IMR-90 (cell line): Measurements from ENCODE around the gene BICD1.

ENCODE experiments used
- BHLHE40 ChIP-seq: fragments of 150-350 bp; IDR thresholded peaks from 2 replicates; pipeline ENCODE4 v1.6.1; 2016; ENCODE audit warnings: mild to moderate bottlenecking, low read depth, low read length
- CEBPB ChIP-seq: IDR thresholded peaks from 2 replicates; pipeline ENCODE4 v1.6.1; 2012; ENCODE audit warnings: low read depth, low read length, improper control_type of control experiment
- FOS ChIP-seq: fragments of 150-350 bp; IDR thresholded peaks from 2 replicates; pipeline ENCODE4 v1.6.1; 2016; ENCODE audit warnings: low read depth, low read length
- MAZ ChIP-seq: IDR thresholded peaks from 2 replicates; pipeline ENCODE4 v1.6.1; 2012; ENCODE audit warnings: low read depth, mild to moderate bottlenecking, low read length, improper control_type of control experiment, moderate library complexity, borderline replicate concordance
- NFE2L2 ChIP-seq: fragments of 150-350 bp; IDR thresholded peaks from 2 replicates; pipeline ENCODE4 v1.6.1; 2016; ENCODE audit warnings: low read depth, mild to moderate bottlenecking, low read length
- POLR2A ChIP-seq: IDR thresholded peaks from 2 replicates; pipeline ENCODE4 v1.6.1; 2012; ENCODE audit warnings: mild to moderate bottlenecking, low read depth, low read length
- RAD21 ChIP-seq: IDR thresholded peaks from 2 replicates; pipeline ENCODE4 v1.6.1; 2012; ENCODE audit warnings: low read length, improper control_type of control experiment
- RFX5 ChIP-seq: IDR thresholded peaks from 2 replicates; pipeline ENCODE4 v1.8.0; 2012; ENCODE audit warnings: low read depth, mild to moderate bottlenecking, low read length, moderate library complexity
- TF ChIP-seq, protein P1 (sequence below): conservative IDR thresholded peaks from 2 replicates; pipeline ENCODE4 v1.5.1; 2012; ENCODE audit warnings: mild to moderate bottlenecking, low read depth, low read length, improper control_type of control experiment
- TF ChIP-seq, protein P2 (sequence below): fragments of 150-350 bp; IDR thresholded peaks from 2 replicates; pipeline ENCODE4 v1.6.1; 2017; ENCODE audit warnings: mild to moderate bottlenecking, antibody characterized with exemption, low read length, low read depth

DNA sequence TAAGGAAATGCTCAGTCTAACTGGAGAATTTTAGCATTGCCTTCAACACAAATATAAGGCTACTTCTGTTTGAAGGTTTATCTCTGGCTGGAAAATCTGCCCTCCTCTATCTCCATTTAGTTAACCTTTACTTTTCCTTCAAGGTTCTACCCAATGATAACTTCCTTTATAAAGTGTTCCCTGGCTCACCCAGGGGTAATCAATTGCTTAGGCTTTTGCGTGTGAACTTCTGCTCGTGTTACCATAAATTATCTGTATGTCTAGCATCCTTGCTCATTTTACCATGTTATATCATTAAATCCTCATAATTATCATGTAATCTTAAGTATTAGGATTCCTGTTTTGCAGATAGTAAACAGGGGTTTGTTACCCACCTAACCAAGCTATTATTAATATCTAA is 178.4 kb downstream of the BICD1 start:
- TF ChIP-seq FOS (no peak), RAD21 (no peak), MAZ (no peak), CEBPB (no peak), POLR2A (no peak), BHLHE40 (no peak), NFE2L2 (no peak), RFX5 (no peak)
- TF ChIP-seq, protein P1, sequence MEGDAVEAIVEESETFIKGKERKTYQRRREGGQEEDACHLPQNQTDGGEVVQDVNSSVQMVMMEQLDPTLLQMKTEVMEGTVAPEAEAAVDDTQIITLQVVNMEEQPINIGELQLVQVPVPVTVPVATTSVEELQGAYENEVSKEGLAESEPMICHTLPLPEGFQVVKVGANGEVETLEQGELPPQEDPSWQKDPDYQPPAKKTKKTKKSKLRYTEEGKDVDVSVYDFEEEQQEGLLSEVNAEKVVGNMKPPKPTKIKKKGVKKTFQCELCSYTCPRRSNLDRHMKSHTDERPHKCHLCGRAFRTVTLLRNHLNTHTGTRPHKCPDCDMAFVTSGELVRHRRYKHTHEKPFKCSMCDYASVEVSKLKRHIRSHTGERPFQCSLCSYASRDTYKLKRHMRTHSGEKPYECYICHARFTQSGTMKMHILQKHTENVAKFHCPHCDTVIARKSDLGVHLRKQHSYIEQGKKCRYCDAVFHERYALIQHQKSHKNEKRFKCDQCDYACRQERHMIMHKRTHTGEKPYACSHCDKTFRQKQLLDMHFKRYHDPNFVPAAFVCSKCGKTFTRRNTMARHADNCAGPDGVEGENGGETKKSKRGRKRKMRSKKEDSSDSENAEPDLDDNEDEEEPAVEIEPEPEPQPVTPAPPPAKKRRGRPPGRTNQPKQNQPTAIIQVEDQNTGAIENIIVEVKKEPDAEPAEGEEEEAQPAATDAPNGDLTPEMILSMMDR = no peak
- TF ChIP-seq, protein P2, sequence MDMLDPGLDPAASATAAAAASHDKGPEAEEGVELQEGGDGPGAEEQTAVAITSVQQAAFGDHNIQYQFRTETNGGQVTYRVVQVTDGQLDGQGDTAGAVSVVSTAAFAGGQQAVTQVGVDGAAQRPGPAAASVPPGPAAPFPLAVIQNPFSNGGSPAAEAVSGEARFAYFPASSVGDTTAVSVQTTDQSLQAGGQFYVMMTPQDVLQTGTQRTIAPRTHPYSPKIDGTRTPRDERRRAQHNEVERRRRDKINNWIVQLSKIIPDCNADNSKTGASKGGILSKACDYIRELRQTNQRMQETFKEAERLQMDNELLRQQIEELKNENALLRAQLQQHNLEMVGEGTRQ = no peak
